IMR-90 (cell line): ENCODE measurements around the gene ZNF195. TPM values are rescaled to one million over a fixed set of nuclear protein-coding genes. Genes with fewer than 3 reads are reported as not detected.
"Not testable (repeated sequence)": the region's sequence is repeated elsewhere in the genome, so short reads cannot be mapped to it uniquely, and the experiment has no call there.

ENCODE experiments used
- ATAC-seq: fragments of 200-7000 bp; cut with Tn5 transposase; 2 replicates; pipeline ENCODE4 v1.9.1; 2020; ENCODE audit warnings: low read depth, mild to moderate bottlenecking, moderate library complexity
- BruUV-seq: library from RNA; stranded (reverse); fragments of 400-500 nt; replicated peaks from 2 replicates; lab custom pipeline; 2021; lab: Mats Ljungman, UMichigan
- CTCF ChIA-PET: fragments of 300-600 bp; formaldehyde crosslinking; extraction: SDS; loops from one replicate; lab custom pipeline; 2021; ENCODE audit warnings: antibody characterized with exemption; lab: Yijun Ruan, JAX
- POLR2A ChIA-PET: fragments of 300-600 bp; sonication (Branson Sonifier 250); formaldehyde crosslinking; loops from one replicate; lab custom pipeline; 2022; ENCODE audit warnings: antibody characterized with exemption; ENCODE audit not compliant: unreplicated experiment; lab: Charles Lee
- DNase-seq: peaks from one replicate; pipeline ENCODE4 v3.0.0; 2013
- H2AFZ ChIP-seq: replicated peaks from 2 replicates; pipeline ENCODE3; 2013; ENCODE audit warnings: low read length, mild to moderate bottlenecking; ENCODE audit not compliant: poor library complexity
- H2AK5ac ChIP-seq: 2 replicates; pipeline ENCODE4 v1.6.1; 2013; ENCODE audit warnings: low read depth, low read length, inconsistent platforms
- H2AK9ac ChIP-seq: replicated peaks from 2 replicates; pipeline ENCODE3; 2013; ENCODE audit warnings: mild to moderate bottlenecking, low read depth, low read length, moderate library complexity; ENCODE audit not compliant: poor library complexity
- H2BK120ac ChIP-seq: 2 replicates; pipeline ENCODE4 v1.6.1; 2013; ENCODE audit warnings: low read depth, low read length, inconsistent platforms
- H2BK15ac ChIP-seq: 3 replicates; pipeline ENCODE4 v1.6.1; 2013; ENCODE audit warnings: low read depth, low read length, inconsistent platforms
- H2BK20ac ChIP-seq: 2 replicates; pipeline ENCODE4 v1.6.1; 2013; ENCODE audit warnings: low read depth, mild to moderate bottlenecking, inconsistent platforms, low read length, moderate library complexity
- H2BK5ac ChIP-seq: 2 replicates; pipeline ENCODE4 v1.6.1; 2013; ENCODE audit warnings: mild to moderate bottlenecking, low read depth, low read length, inconsistent platforms; ENCODE audit not compliant: poor library complexity, severe bottlenecking
- H3K14ac ChIP-seq: replicated peaks from 2 replicates; pipeline ENCODE4 v1.6.1; 2013; ENCODE audit warnings: low read depth, low read length, inconsistent platforms
- H3K18ac ChIP-seq: 2 replicates; pipeline ENCODE4 v1.6.1; 2013; ENCODE audit warnings: low read depth, low read length, control low read depth
- H3K23ac ChIP-seq: 2 replicates; pipeline ENCODE4 v1.6.1; 2013; ENCODE audit warnings: low read depth, low read length, inconsistent platforms
- H3K27ac ChIP-seq: 2 replicates; pipeline ENCODE4 v1.5.1; 2013; ENCODE audit warnings: mild to moderate bottlenecking, control low read depth, low read length; ENCODE audit not compliant: insufficient read depth
- H3K27me3 ChIP-seq: 2 replicates; pipeline ENCODE4 v1.6.1; 2013; ENCODE audit warnings: low read length; ENCODE audit not compliant: control insufficient read depth, insufficient read depth
- H3K36me3 ChIP-seq: 2 replicates; pipeline ENCODE4 v1.6.1; 2013; ENCODE audit warnings: low read length, mixed read lengths; ENCODE audit not compliant: control insufficient read depth, insufficient read depth
- H3K4ac ChIP-seq: 2 replicates; pipeline ENCODE4 v1.6.1; 2013; ENCODE audit warnings: low read depth, low read length, inconsistent platforms
- H3K4me1 ChIP-seq: 2 replicates; pipeline ENCODE4 v1.6.1; 2013; ENCODE audit warnings: low read length, mixed read lengths; ENCODE audit not compliant: control insufficient read depth, insufficient read depth
- H3K4me2 ChIP-seq: 2 replicates; pipeline ENCODE4 v1.6.1; 2013; ENCODE audit warnings: low read depth, mild to moderate bottlenecking, control low read depth, low read length, moderate library complexity
- H3K4me3 ChIP-seq: 2 replicates; pipeline ENCODE4 v1.5.1; 2013; ENCODE audit warnings: low read depth, mild to moderate bottlenecking, control low read depth, low read length, moderate library complexity; ENCODE audit not compliant: insufficient read depth
- H3K56ac ChIP-seq: 2 replicates; pipeline ENCODE4 v1.6.1; 2013; ENCODE audit warnings: low read length, inconsistent platforms; ENCODE audit not compliant: insufficient read depth; ENCODE audit errors: extremely low read depth
- H3K79me1 ChIP-seq, 2 experiments: 2 replicates each; pipeline ENCODE4 v1.6.1; 2013; ENCODE audit warnings: low read length in 2 of 2, inconsistent platforms in 1 of 2, low read depth in 1 of 2
- H3K9ac ChIP-seq: 2 replicates; pipeline ENCODE4 v1.6.1; 2013; ENCODE audit warnings: low read depth, low read length, control low read depth
- H3K9me1 ChIP-seq: 2 replicates; pipeline ENCODE4 v1.6.1; 2013; ENCODE audit warnings: low read length, inconsistent platforms; ENCODE audit not compliant: insufficient read depth
- H3K9me3 ChIP-seq: 2 replicates; pipeline ENCODE4 v1.6.1; 2013; ENCODE audit warnings: low read length; ENCODE audit not compliant: control insufficient read depth, insufficient read depth
- H4K20me1 ChIP-seq: 2 replicates; pipeline ENCODE4 v1.6.1; 2013; ENCODE audit warnings: low read length, inconsistent platforms; ENCODE audit not compliant: insufficient read depth
- H4K5ac ChIP-seq: 2 replicates; pipeline ENCODE4 v1.6.1; 2013; ENCODE audit warnings: mild to moderate bottlenecking, low read depth, low read length, control low read depth
- H4K8ac ChIP-seq, 2 experiments: 2 replicates each; pipeline ENCODE4 v1.6.1; 2013; ENCODE audit warnings: low read depth in 2 of 2, low read length in 2 of 2, control low read depth in 1 of 2, inconsistent platforms in 1 of 2
- H4K91ac ChIP-seq: 2 replicates; pipeline ENCODE4 v1.6.1; 2013; ENCODE audit warnings: low read depth, low read length, inconsistent platforms; ENCODE audit not compliant: insufficient read depth
- WGBS, 2 experiments: methylation state at CpG; one replicate each; pipeline versions ENCODE4 v1.1.5 to v1.1.7; 2013; ENCODE audit warnings: missing lambda C conversion rate in 2 of 2; ENCODE audit not compliant: insufficient read length in 1 of 2; ENCODE audit errors: extremely low coverage in 2 of 2; 5-methylcytosine and 5-hydroxymethylcytosine counted together
- dilution Hi-C: fragments of 300-500 bp; cut with HindIII; formaldehyde crosslinking; loops from one replicate; pipeline ENCODE4 v1.14.3; 2018; ENCODE audit warnings: low sequenced_read_pairs; ENCODE audit not compliant: unreplicated experiment
- in situ Hi-C: fragments of 300-500 bp; cut with MboI; formaldehyde crosslinking; loops from 3 replicates; pipeline ENCODE4 v1.14.3; 2019; ENCODE audit warnings: low sequenced_read_pairs, inconsistent platforms, mixed read lengths
- intact Hi-C: fragments of 100-400 bp; cut with micrococcal nuclease; formaldehyde crosslinking; loops from 2 replicates; pipeline ENCODE4 v1.10.0; 2022
- polyA plus RNA-seq, 3 experiments: library from polyadenylated mRNA; depleted of rRNA; stranded (reverse); fragments of >200 nt; gene quantifications; 2 replicates each; pipeline ENCODE4 v1.2.3, GENCODE V29; 2012; ENCODE audit warnings: low replicate concordance in 1 of 3
- total RNA-seq: library from RNA; depleted of rRNA; stranded (reverse); fragments of >200 nt; gene quantifications from 2 replicates; pipeline ENCODE4 v1.2.3, GENCODE V29; 2012

ZNF195 gene
- total and polyA plus RNA-seq, 2 of the 4 experiments (the other 2 are of a cell fraction): 10.2 to 24.4 TPM

GRCh38 chr11:3404076-3404925 is 25.4 kb upstream of the ZNF195 start:
- H4K8ac ChIP-seq, H2BK5ac ChIP-seq, H3K4me2 ChIP-seq, H4K20me1 ChIP-seq, H3K14ac ChIP-seq, H3K9me3 ChIP-seq, H2AFZ ChIP-seq, H3K27ac ChIP-seq, H2BK15ac ChIP-seq, H3K56ac ChIP-seq, H3K27me3 ChIP-seq, H3K4ac ChIP-seq, DNase-seq, POLR2A ChIA-PET, H3K23ac ChIP-seq, dilution Hi-C loops, H3K9me1 ChIP-seq, H4K91ac ChIP-seq, H3K4me3 ChIP-seq, H2BK20ac ChIP-seq, CTCF ChIA-PET, H3K79me1 ChIP-seq, H2BK120ac ChIP-seq, H3K4me1 ChIP-seq, H3K36me3 ChIP-seq, H2AK5ac ChIP-seq, ATAC-seq, H2AK9ac ChIP-seq, H3K9ac ChIP-seq, BruUV-seq, H4K5ac ChIP-seq, H3K18ac ChIP-seq: not testable (repeated sequence)
- WGBS, 2 experiments: 73% methylated on average over 7 of the region's 22 CpGs; no CpG with 5 or more reads in 1 of the 2 experiments
- in situ Hi-C loops: loop anchor here (25.0 kb wide), 1 partner anchor 342 kb away; the partner anchor contains the start of gene CARS1
- intact Hi-C loops: loop anchor here (10.0 kb wide), 1 partner anchor 370 kb away; no protein-coding TSS in a partner anchor

- dilution Hi-C loops, BruUV-seq, H4K20me1 ChIP-seq, H4K5ac ChIP-seq, H3K4ac ChIP-seq, H3K4me3 ChIP-seq, H2BK120ac ChIP-seq, H2BK15ac ChIP-seq, H2AK9ac ChIP-seq, H4K8ac ChIP-seq, ATAC-seq, H3K9me1 ChIP-seq, DNase-seq, H3K9me3 ChIP-seq, H3K14ac ChIP-seq, CTCF ChIA-PET, H2AK5ac ChIP-seq, H3K18ac ChIP-seq, H3K56ac ChIP-seq, H2BK5ac ChIP-seq, H3K36me3 ChIP-seq, H3K23ac ChIP-seq, H3K4me2 ChIP-seq, H3K27me3 ChIP-seq, H4K91ac ChIP-seq, POLR2A ChIA-PET, H3K9ac ChIP-seq, H2AFZ ChIP-seq, H3K27ac ChIP-seq, H2BK20ac ChIP-seq, H3K4me1 ChIP-seq, H3K79me1 ChIP-seq: not testable (repeated sequence)
- intact Hi-C loops: loop anchor here (10.0 kb wide), 1 partner anchor 368 kb away; no protein-coding TSS in a partner anchor
- in situ Hi-C loops: loop anchor here (25.0 kb wide), 1 partner anchor 341 kb away; the partner anchor contains the start of gene CARS1
- WGBS, 2 experiments: no CpG with 5 or more reads among the region's 8 CpGs
Measured at GRCh38 chr11:3402861-3403250, 23.9 kb upstream of the ZNF195 start.
